Endodermal cell (in vitro differentiated cells): Measurements from ENCODE around the gene NOB1. TPM values are rescaled to one million over a fixed set of nuclear protein-coding genes. Genes with fewer than 3 reads are reported as not detected.

Source experiments
- DNase-seq: peaks from one replicate; pipeline ENCODE4 v3.0.0-alpha.2; 2017
- H3K27ac ChIP-seq: 2 replicates; pipeline ENCODE4 v1.5.1; 2013; ENCODE audit warnings: mild to moderate bottlenecking, low read depth, low read length, moderate library complexity
- H3K27me3 ChIP-seq: 2 replicates; pipeline ENCODE4 v1.6.1; 2013; ENCODE audit warnings: mild to moderate bottlenecking, low read length, moderate library complexity; ENCODE audit not compliant: insufficient read depth, control insufficient read depth, poor library complexity, severe bottlenecking
- H3K36me3 ChIP-seq: 2 replicates; pipeline ENCODE4 v1.7.0; 2013; ENCODE audit warnings: mild to moderate bottlenecking, low read length, moderate library complexity; ENCODE audit not compliant: control insufficient read depth, insufficient read depth
- H3K4me1 ChIP-seq: one replicate; pipeline ENCODE4 v1.7.0; 2013; ENCODE audit warnings: low read length; ENCODE audit not compliant: control insufficient read depth, insufficient read depth
- H3K4me3 ChIP-seq: 2 replicates; pipeline ENCODE4 v1.5.1; 2013; ENCODE audit warnings: mild to moderate bottlenecking, low read length, moderate library complexity
- H3K9ac ChIP-seq: 2 replicates; pipeline ENCODE4 v1.6.1; 2013; ENCODE audit warnings: mild to moderate bottlenecking, low read length, moderate library complexity; ENCODE audit not compliant: poor library complexity, severe bottlenecking; ENCODE audit errors: extremely low read depth
- H3K9me3 ChIP-seq: 2 replicates; pipeline ENCODE4 v1.6.1; 2013; ENCODE audit warnings: mild to moderate bottlenecking, low read length, moderate library complexity; ENCODE audit not compliant: control insufficient read depth
- H3K27ac Mint-ChIP-seq: 2 replicates; pipeline ENCODE4 v1.8.0; 2020; ENCODE audit warnings: mixed read lengths
- H3K27me3 Mint-ChIP-seq: 2 replicates; pipeline ENCODE4 v1.8.0; 2021; ENCODE audit warnings: mild to moderate bottlenecking, mixed read lengths; ENCODE audit not compliant: insufficient read depth
- H3K36me3 Mint-ChIP-seq: 2 replicates; pipeline ENCODE4 v1.8.0; 2020; ENCODE audit warnings: low read depth, mixed read lengths
- H3K4me1 Mint-ChIP-seq: 2 replicates; pipeline ENCODE4 v1.8.0; 2020; ENCODE audit warnings: mixed read lengths
- H3K4me3 Mint-ChIP-seq: 2 replicates; pipeline ENCODE4 v1.8.0; 2020; ENCODE audit warnings: mild to moderate bottlenecking, moderate library complexity, mixed read lengths
- H3K9me3 Mint-ChIP-seq: 2 replicates; pipeline ENCODE4 v1.8.0; 2020; ENCODE audit warnings: mild to moderate bottlenecking, mixed read lengths
- WGBS, 2 experiments: methylation state at CpG; one replicate each; pipeline versions ENCODE4 v1.1.5 to v1.1.7; 2013; ENCODE audit warnings: missing lambda C conversion rate in 2 of 2, mixed read lengths in 1 of 2; ENCODE audit not compliant: insufficient coverage in 1 of 2, insufficient read length in 1 of 2; 5-methylcytosine and 5-hydroxymethylcytosine counted together
- total RNA-seq, 2 donors: library from RNA; stranded (reverse); fragmentation: NEBNext Ultra II Directional in 1 of 2; extraction: Animal tissue kit (Norgen Biotek cat#: 25700) in 1 of 2; gene quantifications; 2 replicates in 1 of 2; 3 replicates in 1 of 2; pipeline ENCODE4 v1.2.1, GENCODE V29; 2021
- TF ChIP-seq, protein P1 (sequence below): fragments of 200-600 bp; sonication (generic); conservative IDR thresholded peaks from 2 replicates; pipeline ENCODE4 v1.5.0; 2021; ENCODE audit warnings: antibody characterized with exemption, mild to moderate bottlenecking

Gene NOB1
- total RNA-seq, 2 donors from 2014 or later = 53.1 to 53.4 TPM

GRCh38 chr16:69769404-69769803 is 14.7 kb upstream of the NOB1 start:
- Mint-ChIP-seq H3K4me3 (no peak overlapping the region), H3K4me1 (peaks cover 15% of the 10 kb centered on the region), H3K27me3 (no peaks in the 10 kb centered on the region), H3K9me3 (peaks cover 4% of the 10 kb centered on the region), H3K27ac (no peak overlapping the region), H3K36me3 (peaks cover 14% of the 10 kb centered on the region)
- Histone ChIP-seq H3K27ac (no peak overlapping the region), H3K9me3 (peaks cover 6% of the 10 kb centered on the region), H3K36me3 (no peaks in the 10 kb centered on the region), H3K4me1 (no peaks in the 10 kb centered on the region), H3K27me3 (no peaks in the 10 kb centered on the region), H3K9ac (no peak overlapping the region), H3K4me3 (no peak overlapping the region)
- WGBS, 2 experiments = 95% methylated on average over 2 of the region's 2 CpGs; no CpG with 5 or more reads in 1 of the 2 experiments
- no peak for DNase-seq
- TF ChIP-seq, protein P1, sequence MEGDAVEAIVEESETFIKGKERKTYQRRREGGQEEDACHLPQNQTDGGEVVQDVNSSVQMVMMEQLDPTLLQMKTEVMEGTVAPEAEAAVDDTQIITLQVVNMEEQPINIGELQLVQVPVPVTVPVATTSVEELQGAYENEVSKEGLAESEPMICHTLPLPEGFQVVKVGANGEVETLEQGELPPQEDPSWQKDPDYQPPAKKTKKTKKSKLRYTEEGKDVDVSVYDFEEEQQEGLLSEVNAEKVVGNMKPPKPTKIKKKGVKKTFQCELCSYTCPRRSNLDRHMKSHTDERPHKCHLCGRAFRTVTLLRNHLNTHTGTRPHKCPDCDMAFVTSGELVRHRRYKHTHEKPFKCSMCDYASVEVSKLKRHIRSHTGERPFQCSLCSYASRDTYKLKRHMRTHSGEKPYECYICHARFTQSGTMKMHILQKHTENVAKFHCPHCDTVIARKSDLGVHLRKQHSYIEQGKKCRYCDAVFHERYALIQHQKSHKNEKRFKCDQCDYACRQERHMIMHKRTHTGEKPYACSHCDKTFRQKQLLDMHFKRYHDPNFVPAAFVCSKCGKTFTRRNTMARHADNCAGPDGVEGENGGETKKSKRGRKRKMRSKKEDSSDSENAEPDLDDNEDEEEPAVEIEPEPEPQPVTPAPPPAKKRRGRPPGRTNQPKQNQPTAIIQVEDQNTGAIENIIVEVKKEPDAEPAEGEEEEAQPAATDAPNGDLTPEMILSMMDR = no peak

- peaks cover 6% of the 10 kb centered on the region for H3K9me3 ChIP-seq
- Mint-ChIP-seq H3K27me3 (no peaks in the 10 kb centered on the region), H3K9me3 (peaks cover 4% of the 10 kb centered on the region), H3K4me1 (peaks cover 15% of the 10 kb centered on the region), H3K4me3 (no peak overlapping the region), H3K36me3 (peaks cover 14% of the 10 kb centered on the region), H3K27ac (no peak overlapping the region)
- TF ChIP-seq, protein P1 = no peak
- H3K36me3 ChIP-seq = no peaks in the 10 kb centered on the region
- no peak overlapping the region for H3K9ac ChIP-seq
- DNase-seq = no peak
- no peak overlapping the region for H3K27ac ChIP-seq
- H3K27me3 ChIP-seq = no peaks in the 10 kb centered on the region
- no peaks in the 10 kb centered on the region for H3K4me1 ChIP-seq
- H3K4me3 ChIP-seq = no peak overlapping the region
- 94 to 96% methylated on average over 4 to 6 of the region's 6 CpGs for WGBS, 2 experiments
Observed at GRCh38 chr16:69768666-69769065, 13.9 kb upstream of the NOB1 start.

DNA sequence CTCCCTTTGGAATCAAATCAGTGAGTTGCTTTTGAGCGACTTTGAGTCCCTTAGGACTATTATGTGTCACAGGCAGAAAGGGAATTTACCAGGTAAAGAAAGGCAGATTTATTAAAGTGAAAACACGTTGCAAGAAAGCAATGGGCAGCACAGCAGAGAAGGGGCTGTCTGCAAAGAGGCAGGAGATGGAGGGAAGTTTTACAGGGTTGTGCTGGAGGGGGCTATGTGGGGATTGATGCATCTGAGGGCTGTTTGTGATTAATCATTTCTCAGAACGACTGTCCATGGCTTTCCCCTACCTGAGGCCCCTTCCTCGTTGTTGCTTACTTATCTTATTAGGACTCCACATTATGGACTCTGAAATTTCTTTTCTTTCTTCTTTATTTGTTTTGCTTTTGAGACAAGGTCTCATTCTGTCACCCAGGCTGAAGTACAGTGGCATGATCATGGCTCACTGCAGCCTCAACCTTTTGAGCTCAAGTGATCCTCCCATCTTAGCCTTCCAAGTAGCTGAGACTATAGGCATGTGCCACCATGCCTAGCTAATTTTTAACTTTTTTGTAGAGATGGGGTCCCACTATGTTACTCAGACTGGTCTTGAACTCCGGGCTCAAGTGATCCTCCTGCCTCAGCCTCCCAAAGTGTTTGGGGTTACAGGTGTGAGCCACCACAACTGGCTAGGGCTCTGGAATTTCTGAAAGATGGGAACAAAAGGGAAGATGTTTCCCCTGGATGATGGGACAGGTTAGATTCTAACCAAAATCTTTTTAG is 12.9 kb upstream of the NOB1 start:
- Histone ChIP-seq H3K27ac (no peak overlapping the region), H3K4me3 (no peak overlapping the region), H3K9me3 (peaks cover 6% of the 10 kb centered on the region), H3K27me3 (no peaks in the 10 kb centered on the region), H3K9ac (no peak overlapping the region), H3K4me1 (no peaks in the 10 kb centered on the region), H3K36me3 (no peaks in the 10 kb centered on the region)
- no peak overlapping the region for H3K4me3 Mint-ChIP-seq
- peaks cover 17% of the 10 kb centered on the region for H3K4me1 Mint-ChIP-seq
- TF ChIP-seq, protein P1 = no peak
- no peaks in the 10 kb centered on the region for H3K27me3 Mint-ChIP-seq
- DNase-seq = no peak
- no peak overlapping the region for H3K27ac Mint-ChIP-seq
- 94 to 96% methylated on average over 5 of the region's 5 CpGs for WGBS, 2 experiments
- H3K36me3 Mint-ChIP-seq = peaks cover 14% of the 10 kb centered on the region
- peaks cover 4% of the 10 kb centered on the region for H3K9me3 Mint-ChIP-seq
